Gastrocnemius medialis (tissue), 4 donors: Measurements from ENCODE around the gene GMFB.

ENCODE experiments used
- CTCF ChIP-seq, 5 experiments: fragments of 450-650 bp in 3 of 5; fragments of 200-600 bp in 2 of 5; sonication (generic) in 2 of 5; IDR thresholded peaks in 4 of 5; conservative IDR thresholded peaks in 1 of 5; 1 replicate in 4 of 5; 2 replicates in 1 of 5; pipeline ENCODE4 v1.5.1; 2016 to 2019; ENCODE audit warnings: antibody characterized with exemption in 5 of 5, mild to moderate bottlenecking in 3 of 5, moderate library complexity in 3 of 5
- POLR2A ChIP-seq, 2 donors: fragments of 450-650 bp; IDR thresholded peaks; one replicate each; pipeline ENCODE4 v1.6.1; 2017; ENCODE audit warnings: antibody characterized with exemption in 2 of 2, mild to moderate bottlenecking in 2 of 2, moderate library complexity in 2 of 2

GRCh38 chr14:54453252-54453651 lies 35.5 kb downstream of the GMFB start:
- TF ChIP-seq CTCF (IDR thresholded peaks at IDR 0.05 in 4 of 5, conservative IDR thresholded peaks at IDR 0.05 in 1 of 5): no peak
- TF ChIP-seq POLR2A (IDR thresholded peaks at IDR 0.05): no peak
